Hematopoietic multipotent progenitor cell treated with erythropoietin and hydrocortisone succinate and interleukin-3 and kit ligand, for 6 days (in vitro differentiated cells): ENCODE data around the gene NHERF1.

Experiments
- DNase-seq: peaks from one replicate; pipeline ENCODE4 v3.0.0-alpha.2; 2015

Gene NHERF1

GRCh38 chr17:74750327-74751069 lies 2.1 kb downstream of the NHERF1 start:
- DNase-seq, result peak; percentile 48

- DNase-seq, result no peak
Observed at GRCh38 chr17:74752415-74752814, 4.0 kb downstream of the NHERF1 start.

DNA sequence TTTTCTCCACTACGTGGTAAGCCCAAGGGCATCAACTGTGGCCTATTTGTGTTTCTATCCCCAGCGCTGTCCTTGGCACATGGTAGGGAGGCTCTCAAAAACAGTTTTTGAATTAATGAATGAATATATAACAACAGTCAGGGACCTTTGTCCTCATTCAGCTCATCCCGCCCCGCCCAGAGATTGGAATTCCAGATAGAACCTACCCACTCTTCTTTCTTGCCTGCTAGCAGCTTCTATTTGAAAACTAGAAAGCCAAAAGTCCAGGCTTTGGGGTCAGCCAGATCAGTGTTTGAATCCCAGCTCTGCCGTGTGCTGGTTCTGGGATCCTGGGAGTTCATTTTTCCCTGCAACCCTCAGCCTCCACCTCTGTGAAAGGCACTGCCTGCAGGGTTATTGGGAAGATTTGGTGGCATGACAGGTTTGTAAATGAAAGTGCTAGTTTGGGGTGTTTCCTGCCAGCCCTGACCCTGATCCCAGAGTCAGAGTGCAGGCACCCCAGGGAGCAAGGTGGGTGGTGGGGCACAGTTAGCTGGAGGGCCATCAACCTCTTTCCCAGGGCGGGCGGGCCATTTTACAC lies 4.5 kb downstream of the NHERF1 start:
- DNase-seq, result no peak

DNA sequence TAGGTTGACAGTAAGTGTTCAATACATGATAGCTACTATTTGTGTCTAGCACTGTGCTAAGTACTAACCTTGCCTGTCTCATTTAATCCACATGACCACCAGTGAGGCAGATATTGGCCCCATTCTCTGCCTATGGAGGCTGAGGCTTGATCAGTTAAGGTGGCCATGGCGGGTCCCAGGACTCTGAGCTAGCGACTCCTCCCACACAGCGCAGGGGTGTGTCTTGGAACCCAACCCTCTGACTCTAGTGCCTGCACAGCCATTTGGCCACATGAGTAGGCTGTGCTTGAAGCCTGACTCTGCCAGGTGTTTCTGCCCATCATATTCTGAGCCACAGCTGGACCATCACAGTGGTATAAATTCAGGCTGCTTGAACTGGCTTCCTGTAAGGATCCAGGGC lies 6.4 kb downstream of the NHERF1 start:
- peak; percentile 80 for DNase-seq

DNA sequence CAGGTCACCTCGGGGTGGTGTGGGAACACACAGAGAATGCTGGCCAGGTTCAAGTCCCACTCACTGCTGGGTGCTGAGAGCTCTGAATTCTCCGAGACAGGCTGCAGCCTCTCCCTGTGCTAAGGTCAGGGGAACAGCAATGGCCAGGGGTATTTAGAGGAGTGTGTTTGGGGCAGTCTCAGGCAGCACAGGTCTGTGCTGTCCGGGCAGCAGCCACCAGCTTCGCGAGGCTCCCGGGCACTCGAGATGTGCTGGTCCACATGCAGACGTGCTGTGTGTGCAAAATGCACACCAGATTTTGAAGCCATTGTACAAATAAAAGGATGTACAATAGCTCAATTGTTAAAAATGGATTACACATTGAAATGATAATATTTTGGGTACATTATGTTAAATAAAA lies 7.1 kb downstream of the NHERF1 start:
- no peak for DNase-seq

DNA sequence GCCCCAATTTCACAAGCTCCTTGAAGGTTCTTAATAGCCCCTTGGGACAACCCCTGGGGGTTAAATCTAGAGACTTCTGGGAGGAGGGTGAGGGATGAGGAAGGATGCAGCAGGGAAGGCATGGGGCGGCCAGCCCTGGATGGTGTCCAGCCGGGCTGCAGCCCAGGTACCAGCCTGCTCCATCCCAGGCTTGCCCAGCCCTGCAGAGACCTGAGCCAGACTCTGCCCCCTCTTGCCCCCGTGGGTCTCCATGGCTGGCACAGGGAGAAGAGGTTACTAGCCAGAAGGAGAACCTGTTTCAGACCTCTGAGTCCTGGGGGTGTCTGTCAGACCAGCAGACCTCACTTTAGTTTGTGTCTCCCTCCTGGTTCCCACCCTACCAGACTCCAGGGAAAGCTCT lies 8.5 kb downstream of the NHERF1 start:
- DNase-seq, result no peak

GRCh38 chr17:74757502-74757901 lies 9.1 kb downstream of the NHERF1 start:
- DNase-seq, result no peak

- no peak for DNase-seq
Observed at GRCh38 chr17:74757931-74758847, 9.8 kb downstream of the NHERF1 start.

DNA sequence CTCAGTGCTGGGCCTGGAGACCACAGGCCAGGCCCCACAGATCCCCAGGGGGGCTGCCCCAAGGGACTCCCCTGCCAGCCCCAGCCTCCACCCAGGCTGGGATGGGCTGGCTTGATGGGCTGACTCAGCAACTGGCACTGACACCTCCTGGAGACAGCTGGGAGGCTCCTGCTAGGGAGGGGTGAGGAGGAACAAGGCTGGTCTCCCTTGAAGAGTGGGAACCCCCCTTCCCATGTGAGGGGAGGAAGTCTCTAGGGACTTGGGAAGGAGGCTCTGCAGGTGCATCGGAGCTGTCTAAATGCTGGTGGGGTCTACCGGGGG lies 10.4 kb downstream of the NHERF1 start:
- DNase-seq, result peak; percentile 78

DNA sequence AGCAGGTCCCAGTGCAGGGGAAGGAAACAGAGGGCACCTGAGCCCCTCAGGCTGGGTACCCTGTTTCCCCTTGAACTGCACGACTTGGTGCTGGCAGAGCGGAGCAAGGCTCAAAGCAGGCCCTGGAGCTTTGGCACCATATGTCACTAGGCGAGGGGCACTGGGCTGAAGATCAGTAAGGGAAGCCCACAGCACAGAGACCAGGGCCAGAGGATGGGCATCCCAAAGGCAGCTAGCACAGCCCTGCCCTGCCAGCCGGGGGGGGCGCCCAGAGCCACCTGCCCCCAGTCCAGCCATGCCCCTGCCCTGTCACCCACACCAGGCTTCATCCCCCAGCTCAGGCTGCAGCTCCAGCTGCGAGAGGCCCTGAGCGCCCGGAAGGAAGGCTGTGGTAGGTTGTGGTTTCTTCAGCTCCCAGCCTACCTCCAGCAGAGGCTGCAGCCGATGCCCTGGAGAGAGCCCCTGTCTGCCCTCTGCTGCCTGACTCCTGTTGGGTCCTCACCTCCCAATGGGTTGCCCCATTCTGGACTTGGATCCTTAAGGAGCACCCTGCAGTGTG lies 10.9 kb downstream of the NHERF1 start:
- DNase-seq, result peak; percentile 85

DNA sequence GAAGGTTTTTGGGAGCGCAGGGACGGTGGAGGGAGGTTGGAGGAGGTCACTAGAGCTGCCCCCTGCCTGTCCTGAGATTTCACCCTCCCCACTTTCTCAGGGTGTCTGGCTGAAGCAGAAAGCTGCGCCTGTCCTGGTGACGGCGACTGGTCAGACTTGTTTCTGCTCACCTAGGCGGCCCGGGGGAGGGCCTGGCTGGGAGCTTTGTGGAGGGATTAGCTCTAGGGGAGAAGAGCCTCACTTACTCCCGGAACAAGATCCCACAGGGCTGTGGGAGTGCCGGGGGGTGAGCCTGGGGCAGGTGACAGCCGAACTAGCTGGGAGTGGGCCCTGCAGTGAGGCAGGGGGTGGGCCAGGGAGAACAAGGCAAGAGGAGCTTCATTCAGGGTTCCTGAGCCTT lies 11.5 kb downstream of the NHERF1 start:
- no peak for DNase-seq

DNA sequence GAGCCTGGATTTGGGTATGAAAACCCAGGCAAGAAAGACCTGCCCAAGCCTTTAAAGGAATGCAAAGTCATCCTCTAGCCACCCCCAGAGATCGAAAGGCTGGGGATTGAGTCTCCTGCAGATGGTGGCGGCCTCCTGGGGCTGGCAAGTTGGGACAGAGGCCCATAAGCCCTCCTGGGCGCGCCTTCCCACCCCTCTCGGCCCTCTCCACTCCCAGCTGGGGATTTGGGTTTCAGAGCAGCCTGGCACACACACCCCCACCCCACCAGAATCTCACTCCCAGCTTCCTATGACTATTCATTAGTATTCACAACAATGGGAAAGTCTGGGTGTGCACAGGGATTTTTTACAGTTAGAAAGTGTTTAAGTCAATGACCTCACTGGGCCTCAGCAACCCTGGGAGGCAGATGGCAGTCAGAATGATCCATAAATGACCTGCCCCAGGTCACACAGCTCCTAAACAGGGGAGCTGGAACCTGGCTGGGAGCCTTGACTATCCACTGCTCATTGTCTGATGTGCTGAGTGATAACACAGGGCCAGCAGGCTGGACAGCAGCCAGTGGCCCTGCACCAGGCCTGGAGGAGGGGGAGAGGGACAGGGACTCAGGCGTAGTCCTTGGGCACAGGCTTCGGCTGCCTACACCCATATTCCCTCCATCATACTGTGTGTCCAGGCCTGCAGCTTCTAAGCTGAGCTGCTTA lies 12.1 kb downstream of the NHERF1 start:
- DNase-seq, result no peak

GRCh38 chr17:74761419-74761818 lies 13.0 kb downstream of the NHERF1 start:
- no peak for DNase-seq

DNA sequence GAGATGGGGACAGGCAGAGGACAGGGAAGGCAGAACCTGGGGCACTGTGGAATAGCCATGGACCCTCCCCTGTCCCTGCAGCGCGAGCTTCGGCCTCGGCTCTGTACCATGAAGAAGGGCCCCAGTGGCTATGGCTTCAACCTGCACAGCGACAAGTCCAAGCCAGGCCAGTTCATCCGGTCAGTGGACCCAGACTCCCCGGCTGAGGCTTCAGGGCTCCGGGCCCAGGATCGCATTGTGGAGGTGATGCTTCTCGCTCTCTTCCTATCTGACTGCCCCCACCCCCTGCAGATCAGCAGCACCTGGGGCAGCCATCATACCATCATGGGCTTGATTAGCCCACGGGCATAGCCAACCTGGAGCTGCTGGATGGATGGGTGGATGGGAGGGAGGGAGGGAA lies 13.5 kb downstream of the NHERF1 start:
- DNase-seq, result no peak

DNA sequence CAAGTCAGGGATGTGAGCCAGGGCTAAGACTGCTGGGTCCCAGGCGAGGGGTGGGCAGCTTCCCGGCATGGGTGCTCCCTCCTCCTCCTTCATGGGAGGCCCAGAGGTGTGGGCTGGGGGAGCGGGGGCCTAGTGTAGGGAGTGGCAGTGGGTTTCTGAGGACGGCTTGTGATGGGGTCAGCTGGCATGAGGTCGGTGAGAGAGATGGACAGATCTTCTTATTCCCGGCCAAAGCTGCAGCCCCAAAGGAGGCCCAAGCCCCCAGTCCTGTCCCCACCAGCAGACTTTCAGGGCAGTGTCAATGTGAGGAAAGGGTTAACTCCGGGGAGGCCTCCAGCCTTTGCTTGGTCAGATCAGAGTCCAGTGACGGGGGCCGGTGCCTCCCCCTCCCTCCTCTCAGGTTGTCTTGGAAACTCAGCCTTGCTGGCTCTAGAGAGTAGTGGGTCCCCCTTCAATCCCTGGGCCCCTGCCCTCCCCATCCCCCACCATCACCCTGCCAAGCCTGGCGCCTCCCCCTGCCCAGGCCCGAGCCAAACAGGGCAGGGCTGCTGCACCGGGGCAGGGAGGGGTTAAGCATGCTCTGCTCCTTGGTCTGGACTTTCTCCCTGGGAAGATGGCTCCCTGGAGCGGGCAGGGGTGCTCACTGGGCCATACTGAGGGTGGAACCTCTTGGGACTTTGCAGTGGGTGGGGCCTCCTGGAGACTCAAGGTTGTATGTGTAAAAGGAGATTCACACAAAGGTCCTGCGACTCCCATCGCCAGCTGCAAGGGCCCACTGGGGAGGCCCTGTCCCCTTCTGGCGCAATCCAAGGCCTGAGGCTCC lies 15.3 kb downstream of the NHERF1 start:
- DNase-seq, result no peak

GRCh38 chr17:74764751-74765286 lies 16.4 kb downstream of the NHERF1 start:
- no peak for DNase-seq

GRCh38 chr17:74766413-74766812 lies 18.0 kb downstream of the NHERF1 start:
- DNase-seq, result no peak

GRCh38 chr17:74767111-74767516 lies 18.7 kb downstream of the NHERF1 start:
- no peak for DNase-seq

- DNase-seq, result no peak
Observed at GRCh38 chr17:74768069-74768762, 19.8 kb downstream of the NHERF1 start.

- no peak for DNase-seq
Observed at GRCh38 chr17:74768763-74769114, 20.3 kb downstream of the NHERF1 start.

- DNase-seq, result no peak
Observed at GRCh38 chr17:74769266-74769855, 20.9 kb downstream of the NHERF1 start.
